HepG2 (cell line): ENCODE data around the gene BCL7A. TPM values are rescaled to one million over a fixed set of nuclear protein-coding genes. Genes with fewer than 3 reads are reported as not detected.
A peak's percentile ranks its signal among the peaks of the same experiment; 100 is the strongest.

ENCODE experiments used
- ARNT ChIP-seq: fragments of 450-650 bp; IDR thresholded peaks from 2 replicates; pipeline ENCODE4 v1.6.1; 2017
- GABPA ChIP-seq, 2 experiments: IDR thresholded peaks; 2 replicates each; pipeline ENCODE4 v1.6.1; 2011 to 2016; ENCODE audit warnings: low read depth in 2 of 2, low read length in 1 of 2, missing biosample characterization in 1 of 2, missing genetic modification characterization in 1 of 2
- GRHL1 ChIP-seq: sonication (generic); formaldehyde crosslinking; conservative IDR thresholded peaks from 2 replicates; pipeline ENCODE4 v1.8.0; 2022; ENCODE audit warnings: missing genetic modification reagents
- HNF4A ChIP-seq: sonication (generic); formaldehyde crosslinking; IDR thresholded peaks from 2 replicates; pipeline ENCODE4 v1.4.0; 2020; ENCODE audit warnings: missing genetic modification reagents
- MAFF ChIP-seq: IDR thresholded peaks from 2 replicates; pipeline ENCODE4 v1.6.1; 2011; ENCODE audit warnings: low read depth, low read length, improper control_type of control experiment
- NFYB ChIP-seq: sonication (generic); formaldehyde crosslinking; IDR thresholded peaks from 2 replicates; pipeline ENCODE4 v1.4.0; 2020; ENCODE audit warnings: missing genetic modification reagents
- PRDM15 ChIP-seq: sonication (generic); formaldehyde crosslinking; IDR thresholded peaks from 2 replicates; pipeline ENCODE4 v1.4.0; 2020; ENCODE audit warnings: missing genetic modification reagents
- REPIN1 ChIP-seq: sonication (generic); formaldehyde crosslinking; IDR thresholded peaks from 2 replicates; pipeline ENCODE4 v1.8.0; 2022; ENCODE audit warnings: missing genetic modification reagents, low read depth, mild to moderate bottlenecking, borderline replicate concordance
- SAFB2 ChIP-seq: sonication (generic); formaldehyde crosslinking; IDR thresholded peaks from 2 replicates; pipeline ENCODE4 v1.5.1; 2020; ENCODE audit warnings: missing genetic modification reagents, low read depth, mild to moderate bottlenecking, borderline replicate concordance
- SMARCC2 ChIP-seq: fragments of 450-650 bp; IDR thresholded peaks from 2 replicates; pipeline ENCODE4 v1.6.1; 2017; ENCODE audit warnings: antibody characterized with exemption, mild to moderate bottlenecking
- YY1 ChIP-seq: IDR thresholded peaks from 2 replicates; pipeline ENCODE4 v1.6.1; 2011; ENCODE audit warnings: low read length, low read depth, moderate library complexity, mild to moderate bottlenecking; ENCODE audit not compliant: insufficient read depth, insufficient replicate concordance
- ZBTB7B ChIP-seq: sonication (generic); formaldehyde crosslinking; IDR thresholded peaks from 2 replicates; pipeline ENCODE4 v1.4.0; 2020; ENCODE audit warnings: missing genetic modification reagents
- ZNF264 ChIP-seq: sonication (generic); formaldehyde crosslinking; IDR thresholded peaks from 2 replicates; pipeline ENCODE4 v1.4.0; 2020; ENCODE audit warnings: missing genetic modification reagents
- ZNF280D ChIP-seq: sonication (generic); formaldehyde crosslinking; IDR thresholded peaks from 2 replicates; pipeline ENCODE4 v1.5.1; 2020; ENCODE audit warnings: mild to moderate bottlenecking, missing genetic modification reagents
- ZNF317 ChIP-seq: sonication (generic); formaldehyde crosslinking; IDR thresholded peaks from 2 replicates; pipeline ENCODE4 v1.5.0; 2020; ENCODE audit warnings: mild to moderate bottlenecking, missing genetic modification reagents
- ZNF530 ChIP-seq: sonication (generic); formaldehyde crosslinking; IDR thresholded peaks from 2 replicates; pipeline ENCODE4 v1.5.0; 2020; ENCODE audit warnings: low read depth, mild to moderate bottlenecking, missing genetic modification reagents
- polyA plus RNA-seq, 8 experiments: library from polyadenylated mRNA; depleted of rRNA in 3 of 8; stranded (reverse) in 7 of 8; unstranded in 1 of 8; fragments of >200 nt; fragmentation: Illumina TruSeq in 4 of 8; extraction: Trizol in 4 of 8; gene quantifications; 2 replicates each; pipeline versions ENCODE4 v1.2.1 to v1.2.3, GENCODE V29; 2011 to 2016; ENCODE audit warnings: low read depth in 4 of 8, missing spikeins in 1 of 8, mixed read lengths in 1 of 8; ENCODE audit not compliant: insufficient read depth in 1 of 8
- total RNA-seq, 5 experiments: library from RNA; depleted of rRNA; stranded (reverse); fragments of >200 nt; fragmentation: Illumina TruSeq; extraction: Trizol; gene quantifications; 2 replicates each; pipeline ENCODE4 v1.2.3, GENCODE V29; 2016; ENCODE audit warnings: low read depth in 1 of 5
- TF ChIP-seq, protein P1 (sequence below): sonication (generic); formaldehyde crosslinking; IDR thresholded peaks from 2 replicates; pipeline ENCODE4; 2020; ENCODE audit warnings: missing genetic modification reagents, mild to moderate bottlenecking, borderline replicate concordance

The BCL7A gene
- total and polyA plus RNA-seq, 2 of the 13 experiments (the other 11 are each of a cell fraction or from before 2014, with no cell fraction given) = 4.1 to 6.2 TPM

- TF ChIP-seq PRDM15 = peak; percentile 60
- TF ChIP-seq ZNF280D = no peak
- TF ChIP-seq ZBTB7B = no peak
- 0 out of 2 replicates have a peak, but pooled peaks have one; percentile 23 for TF ChIP-seq ZNF264 (CRISPR knock-in tag)
- no peak for TF ChIP-seq SMARCC2
- TF ChIP-seq, protein P1, sequence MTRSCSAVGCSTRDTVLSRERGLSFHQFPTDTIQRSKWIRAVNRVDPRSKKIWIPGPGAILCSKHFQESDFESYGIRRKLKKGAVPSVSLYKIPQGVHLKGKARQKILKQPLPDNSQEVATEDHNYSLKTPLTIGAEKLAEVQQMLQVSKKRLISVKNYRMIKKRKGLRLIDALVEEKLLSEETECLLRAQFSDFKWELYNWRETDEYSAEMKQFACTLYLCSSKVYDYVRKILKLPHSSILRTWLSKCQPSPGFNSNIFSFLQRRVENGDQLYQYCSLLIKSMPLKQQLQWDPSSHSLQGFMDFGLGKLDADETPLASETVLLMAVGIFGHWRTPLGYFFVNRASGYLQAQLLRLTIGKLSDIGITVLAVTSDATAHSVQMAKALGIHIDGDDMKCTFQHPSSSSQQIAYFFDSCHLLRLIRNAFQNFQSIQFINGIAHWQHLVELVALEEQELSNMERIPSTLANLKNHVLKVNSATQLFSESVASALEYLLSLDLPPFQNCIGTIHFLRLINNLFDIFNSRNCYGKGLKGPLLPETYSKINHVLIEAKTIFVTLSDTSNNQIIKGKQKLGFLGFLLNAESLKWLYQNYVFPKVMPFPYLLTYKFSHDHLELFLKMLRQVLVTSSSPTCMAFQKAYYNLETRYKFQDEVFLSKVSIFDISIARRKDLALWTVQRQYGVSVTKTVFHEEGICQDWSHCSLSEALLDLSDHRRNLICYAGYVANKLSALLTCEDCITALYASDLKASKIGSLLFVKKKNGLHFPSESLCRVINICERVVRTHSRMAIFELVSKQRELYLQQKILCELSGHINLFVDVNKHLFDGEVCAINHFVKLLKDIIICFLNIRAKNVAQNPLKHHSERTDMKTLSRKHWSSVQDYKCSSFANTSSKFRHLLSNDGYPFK (CRISPR knock-in tag) = 0 out of 2 replicates have a peak, but pooled peaks have one; percentile 4
- no peak for TF ChIP-seq MAFF
- TF ChIP-seq ARNT = no peak
- TF ChIP-seq ZNF317 (CRISPR knock-in tag) = no peak
- TF ChIP-seq GRHL1 (CRISPR knock-in tag) = no peak
- no peak for TF ChIP-seq REPIN1
- no peak for TF ChIP-seq HNF4A
- TF ChIP-seq NFYB (CRISPR knock-in tag) = peak; percentile 74
- TF ChIP-seq ZNF530 (CRISPR knock-in tag) = no peak
- no peak for TF ChIP-seq SAFB2
- TF ChIP-seq GABPA (IDR thresholded peaks at IDR 0.05; ENCODE audit: low read depth, low read length) = no peak
- no peak for TF ChIP-seq GABPA (CRISPR knock-in tag; IDR thresholded peaks at IDR 0.05; ENCODE audit: low read depth)
- no peak for TF ChIP-seq YY1
Measured at GRCh38 chr12:122078141-122079032, 56.7 kb downstream of the BCL7A start, which contains the start of gene MLXIP (continued).
